Ramos (cell line): Measurements from ENCODE around the gene VPS37C.

Source experiments
- in situ Hi-C: fragments of 300-500 bp; cut with MboI; formaldehyde crosslinking; loops from one replicate; pipeline ENCODE4 v1.14.3; 2022; ENCODE audit warnings: low sequenced_read_pairs; ENCODE audit not compliant: unreplicated experiment

Gene VPS37C

DNA sequence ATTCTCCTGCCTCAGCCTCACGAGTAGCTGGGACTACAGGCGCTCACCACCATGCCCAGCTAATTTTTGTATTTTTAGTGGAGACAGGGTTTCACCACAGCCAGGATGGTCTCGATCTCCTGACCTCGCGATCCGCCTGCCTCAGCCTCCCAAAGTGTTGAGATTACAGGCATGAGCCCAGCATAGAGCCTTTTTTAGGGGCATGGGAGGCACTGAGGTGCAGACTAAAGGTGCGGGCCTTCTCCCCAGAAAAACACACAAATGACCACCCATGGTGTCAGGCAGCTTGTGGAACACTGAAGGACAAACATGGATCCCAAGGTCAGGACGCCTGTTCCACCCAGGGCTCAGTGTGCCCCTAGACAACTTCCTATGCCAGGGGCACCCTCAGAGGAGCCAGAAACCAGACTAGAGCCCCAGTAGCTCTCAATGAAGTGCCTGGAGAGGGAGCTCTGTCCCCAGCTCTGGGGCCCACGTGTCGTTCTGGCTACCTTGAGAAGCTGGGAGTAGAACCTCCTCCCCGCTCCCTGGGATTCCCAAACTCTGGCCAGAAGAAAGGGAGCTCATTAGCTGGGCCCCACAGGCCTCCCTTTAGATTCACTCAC is 80.1 kb downstream of the VPS37C start:
- in situ Hi-C loops: no loop called here

DNA sequence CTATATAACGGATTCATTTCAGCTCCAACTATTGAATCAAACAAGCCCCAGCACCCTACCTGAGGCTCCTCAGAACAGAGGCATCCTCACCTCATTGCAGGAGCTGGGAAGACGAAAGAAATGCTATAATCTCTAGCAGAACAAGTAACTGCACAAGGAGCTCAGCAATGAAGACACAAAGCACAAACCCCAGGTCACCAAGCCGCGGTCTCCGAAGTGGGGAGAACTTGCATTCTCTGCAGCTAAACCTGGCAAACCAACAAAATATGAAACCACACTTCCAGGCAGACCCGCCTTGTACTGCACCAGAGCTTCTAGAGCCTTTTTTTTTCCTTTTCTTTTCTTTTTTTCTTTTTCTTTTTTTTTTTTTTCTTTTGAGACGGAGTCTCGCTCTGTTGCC is 80.7 kb downstream of the VPS37C start:
- in situ Hi-C loops: no loop called here
